HepG2 (cell line): ENCODE measurements around the gene PPP1R7. TPM values are rescaled to one million over a fixed set of nuclear protein-coding genes. Genes with fewer than 3 reads are reported as not detected.

Experiments used
- ATRX ChIP-seq: sonication (generic); formaldehyde crosslinking; IDR thresholded peaks from 2 replicates; pipeline ENCODE4 v1.4.0; 2020; ENCODE audit warnings: missing genetic modification reagents, borderline replicate concordance
- CBX2 ChIP-seq, 2 experiments: fragments of 200-600 bp in 1 of 2; sonication (generic); formaldehyde crosslinking in 1 of 2; IDR thresholded peaks; 2 replicates each; pipeline versions ENCODE4 v1.7.0 to v1.8.1; 2018 to 2022; ENCODE audit warnings: low read depth in 2 of 2, low read length in 1 of 2, mild to moderate bottlenecking in 1 of 2, missing genetic modification reagents in 1 of 2
- EEA1 ChIP-seq: sonication (generic); formaldehyde crosslinking; IDR thresholded peaks from 2 replicates; pipeline ENCODE4 v1.5.1; 2020; ENCODE audit warnings: mild to moderate bottlenecking, missing genetic modification reagents, borderline replicate concordance
- ETV6 ChIP-seq: sonication (generic); formaldehyde crosslinking; conservative IDR thresholded peaks from 2 replicates; pipeline ENCODE4 v1.4.0; 2020; ENCODE audit warnings: missing genetic modification reagents
- HMG20B ChIP-seq: conservative IDR thresholded peaks from 2 replicates; pipeline ENCODE4 v1.6.1; 2016; ENCODE audit warnings: missing genetic modification reagents, missing compliant biosample characterization
- KAT2B ChIP-seq: fragments of 150-350 bp; IDR thresholded peaks from 2 replicates; pipeline ENCODE4 v1.6.1; 2014; ENCODE audit warnings: low read depth, low read length, borderline replicate concordance
- MXD4 ChIP-seq: IDR thresholded peaks from 2 replicates; pipeline ENCODE4 v1.6.1; 2016; ENCODE audit warnings: mild to moderate bottlenecking, missing biosample characterization, missing genetic modification reagents
- POLR2AphosphoS2 ChIP-seq: IDR thresholded peaks from 2 replicates; pipeline ENCODE4 v1.6.1; 2011; ENCODE audit warnings: low read depth, low read length, improper control_type of control experiment
- POLR2G ChIP-seq: fragments of 200-400 bp; formaldehyde crosslinking; IDR thresholded peaks from 2 replicates; pipeline ENCODE4 v1.6.1; 2018; ENCODE audit warnings: mild to moderate bottlenecking, low read depth, low read length, moderate library complexity
- SAP130 ChIP-seq: IDR thresholded peaks from 2 replicates; pipeline ENCODE4 v1.6.1; 2016; ENCODE audit warnings: low read depth
- SP5 ChIP-seq: IDR thresholded peaks from 2 replicates; pipeline ENCODE4 v1.6.1; 2016; ENCODE audit warnings: low read depth, borderline replicate concordance
- STAG1 ChIP-seq: sonication (generic); formaldehyde crosslinking; IDR thresholded peaks from 2 replicates; pipeline ENCODE4 v1.4.0; 2020; ENCODE audit warnings: missing genetic modification reagents
- TFE3 ChIP-seq: IDR thresholded peaks from 2 replicates; pipeline ENCODE4 v1.6.1; 2016
- ZBTB21 ChIP-seq: sonication (generic); formaldehyde crosslinking; IDR thresholded peaks from 2 replicates; pipeline ENCODE4 v1.4.0; 2020; ENCODE audit warnings: missing genetic modification reagents
- ZBTB38 ChIP-seq: sonication (generic); formaldehyde crosslinking; IDR thresholded peaks from 2 replicates; pipeline ENCODE4 v1.5.1; 2020; ENCODE audit warnings: mild to moderate bottlenecking, missing genetic modification reagents
- ZFP90 ChIP-seq: sonication (generic); formaldehyde crosslinking; IDR thresholded peaks from 2 replicates; pipeline ENCODE4 v1.8.0; 2022; ENCODE audit warnings: missing genetic modification reagents, mild to moderate bottlenecking, inconsistent platforms, borderline replicate concordance
- ZNF18 ChIP-seq: sonication (generic); formaldehyde crosslinking; IDR thresholded peaks from 2 replicates; pipeline ENCODE4 v1.8.0; 2022; ENCODE audit warnings: mild to moderate bottlenecking, missing genetic modification reagents; ENCODE audit not compliant: insufficient replicate concordance
- ZNF232 ChIP-seq: sonication (generic); formaldehyde crosslinking; IDR thresholded peaks from 2 replicates; pipeline ENCODE4 v1.4.0; 2020; ENCODE audit warnings: missing genetic modification reagents, borderline replicate concordance
- ZNF362 ChIP-seq: sonication (generic); formaldehyde crosslinking; IDR thresholded peaks from 2 replicates; pipeline ENCODE4 v1.4.0; 2020; ENCODE audit warnings: missing genetic modification reagents, mild to moderate bottlenecking, borderline replicate concordance
- ZNF510 ChIP-seq: sonication (generic); formaldehyde crosslinking; IDR thresholded peaks from 2 replicates; pipeline ENCODE4 v1.4.0; 2020; ENCODE audit warnings: low read depth, mild to moderate bottlenecking, missing genetic modification reagents
- ZNF569 ChIP-seq: sonication (generic); formaldehyde crosslinking; IDR thresholded peaks from 2 replicates; pipeline ENCODE4 v1.5.0; 2020; ENCODE audit warnings: mild to moderate bottlenecking, missing genetic modification reagents, moderate library complexity, borderline replicate concordance
- ZNF770 ChIP-seq: sonication (generic); formaldehyde crosslinking; IDR thresholded peaks from 2 replicates; pipeline ENCODE4 v1.5.0; 2020; ENCODE audit warnings: mild to moderate bottlenecking, missing genetic modification reagents
- polyA plus RNA-seq, 8 experiments: library from polyadenylated mRNA; depleted of rRNA in 3 of 8; stranded (reverse) in 7 of 8; unstranded in 1 of 8; fragments of >200 nt; fragmentation: Illumina TruSeq in 4 of 8; extraction: Trizol in 4 of 8; gene quantifications; 2 replicates each; pipeline versions ENCODE4 v1.2.1 to v1.2.3, GENCODE V29; 2011 to 2016; ENCODE audit warnings: low read depth in 4 of 8, missing spikeins in 1 of 8, mixed read lengths in 1 of 8; ENCODE audit not compliant: insufficient read depth in 1 of 8
- total RNA-seq, 5 experiments: library from RNA; depleted of rRNA; stranded (reverse); fragments of >200 nt; fragmentation: Illumina TruSeq; extraction: Trizol; gene quantifications; 2 replicates each; pipeline ENCODE4 v1.2.3, GENCODE V29; 2016; ENCODE audit warnings: low read depth in 1 of 5

The PPP1R7 gene
- total and polyA plus RNA-seq, 2 of the 13 experiments (the other 11 are each of a cell fraction or from before 2014, with no cell fraction given), result 33.3 to 67.9 TPM

GRCh38 chr2:241218131-241219029, 68.1 kb downstream of the PPP1R7 start (continued):
- TF ChIP-seq CBX2 (IDR thresholded peaks at IDR 0.05; ENCODE audit: low read depth, low read length) (no peak), CBX2 (CRISPR knock-in tag; IDR thresholded peaks at IDR 0.05; ENCODE audit: low read depth) (0 out of 2 replicates have a peak, but pooled peaks have one; percentile 52), ATRX (CRISPR knock-in tag) (no peak), ZNF18 (CRISPR knock-in tag) (peak; percentile 43), ZNF510 (CRISPR knock-in tag) (no peak), KAT2B (no peak), ZNF569 (CRISPR knock-in tag) (no peak), STAG1 (CRISPR knock-in tag) (peak; percentile 48), POLR2AphosphoS2 (no peak), EEA1 (peak; percentile 88; the same call in 1 of the 2 replicates), MXD4 (CRISPR knock-in tag) (no peak; the same call in 1 of the 2 replicates), ZFP90 (0 out of 2 replicates have a peak, but pooled peaks have one; percentile 59), ZNF770 (no peak), SAP130 (CRISPR knock-in tag) (peak; percentile 35), ZNF232 (CRISPR knock-in tag) (peak; percentile 58; the same call in 1 of the 2 replicates), POLR2G (no peak; the same call in 1 of the 2 replicates), HMG20B (0 out of 2 replicates have a peak, but pooled peaks have one; percentile 26), ZNF362 (CRISPR knock-in tag) (no peak), ZBTB38 (CRISPR knock-in tag) (peak; percentile 41; the same call in 1 of the 2 replicates), TFE3 (CRISPR knock-in tag) (0 out of 2 replicates have a peak, but pooled peaks have one; percentile 44), ZBTB21 (CRISPR knock-in tag) (no peak), ETV6 (0 out of 2 replicates have a peak, but pooled peaks have one; percentile 78), SP5 (CRISPR knock-in tag) (peak; percentile 84)
